ENCODE measurements around the gene CELA2A. TPM values are rescaled to one million over a fixed set of nuclear protein-coding genes. Genes with fewer than 3 reads are reported as not detected.

The CELA2A gene
- total and polyA plus RNA-seq, 8 donors, result 0.34 to 0.53 (median 0.49) TPM; not detected in 5

DNA sequence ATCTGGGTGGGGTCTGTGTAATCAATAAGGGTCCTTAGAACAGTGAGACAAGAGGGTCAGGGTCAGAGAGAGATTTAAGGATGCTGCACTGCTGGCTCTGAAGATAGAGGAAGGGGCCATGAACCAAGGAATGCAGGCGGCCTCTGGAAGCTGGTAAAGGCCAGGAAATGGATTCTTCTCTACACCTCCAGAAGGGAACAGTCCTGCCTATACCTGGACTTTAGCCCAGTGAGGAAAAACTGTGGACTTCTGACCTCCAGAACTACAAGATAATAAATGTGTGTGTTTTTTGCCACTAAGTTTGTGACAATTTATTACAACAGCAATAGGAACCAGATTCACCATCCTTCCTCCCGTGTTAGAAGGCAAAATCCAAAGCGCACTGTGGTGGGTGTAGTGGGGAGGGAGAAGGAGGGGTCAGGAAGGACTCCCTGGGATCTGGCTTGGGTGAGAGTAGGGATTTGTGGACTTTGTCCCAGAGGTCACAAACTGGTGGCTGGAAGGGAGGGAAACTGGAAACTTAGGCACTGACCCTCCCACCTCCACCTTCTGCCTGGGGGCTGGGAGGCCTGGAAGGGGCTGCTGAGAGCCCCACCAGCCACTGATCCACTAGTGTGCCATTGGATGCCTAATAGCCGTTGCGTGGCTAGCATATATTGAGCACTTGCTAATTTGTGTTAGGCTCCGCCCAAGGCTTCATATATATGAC lies 5.4 kb upstream of the CELA2A start:
- ATAC-seq (no peak), DNase-seq (no peak)
- Histone ChIP-seq H3K9me3 (no peaks in the 10 kb centered on the region), H3K36me3 (no peaks in the 10 kb centered on the region), H3K27me3 (peaks cover 0 to 8% of the 10 kb centered on the region in 2 donors), H3K27ac (no peak overlapping the region), H3K4me3 (no peak overlapping the region), H3K4me1 (no peaks in the 10 kb centered on the region)
- TF ChIP-seq, protein P1, sequence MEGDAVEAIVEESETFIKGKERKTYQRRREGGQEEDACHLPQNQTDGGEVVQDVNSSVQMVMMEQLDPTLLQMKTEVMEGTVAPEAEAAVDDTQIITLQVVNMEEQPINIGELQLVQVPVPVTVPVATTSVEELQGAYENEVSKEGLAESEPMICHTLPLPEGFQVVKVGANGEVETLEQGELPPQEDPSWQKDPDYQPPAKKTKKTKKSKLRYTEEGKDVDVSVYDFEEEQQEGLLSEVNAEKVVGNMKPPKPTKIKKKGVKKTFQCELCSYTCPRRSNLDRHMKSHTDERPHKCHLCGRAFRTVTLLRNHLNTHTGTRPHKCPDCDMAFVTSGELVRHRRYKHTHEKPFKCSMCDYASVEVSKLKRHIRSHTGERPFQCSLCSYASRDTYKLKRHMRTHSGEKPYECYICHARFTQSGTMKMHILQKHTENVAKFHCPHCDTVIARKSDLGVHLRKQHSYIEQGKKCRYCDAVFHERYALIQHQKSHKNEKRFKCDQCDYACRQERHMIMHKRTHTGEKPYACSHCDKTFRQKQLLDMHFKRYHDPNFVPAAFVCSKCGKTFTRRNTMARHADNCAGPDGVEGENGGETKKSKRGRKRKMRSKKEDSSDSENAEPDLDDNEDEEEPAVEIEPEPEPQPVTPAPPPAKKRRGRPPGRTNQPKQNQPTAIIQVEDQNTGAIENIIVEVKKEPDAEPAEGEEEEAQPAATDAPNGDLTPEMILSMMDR (IDR thresholded peaks at IDR 0.05), result no peak
- intact Hi-C loops (cut with DNase I), result no loop called here

- Histone ChIP-seq H3K4me1 (no peaks in the 10 kb centered on the region), H3K27ac (no peak overlapping the region), H3K4me3 (no peak overlapping the region), H3K27me3 (peaks cover 0 to 6% of the 10 kb centered on the region in 2 donors), H3K9me3 (no peaks in the 10 kb centered on the region), H3K36me3 (no peaks in the 10 kb centered on the region)
- TF ChIP-seq, protein P1 (IDR thresholded peaks at IDR 0.05), result no peak
- ATAC-seq (no peak), DNase-seq (no peak)
- intact Hi-C loops (cut with DNase I), result no loop called here
These were observed 4.3 kb upstream of the CELA2A start for GRCh38 chr1:15452216-15452615.

DNA sequence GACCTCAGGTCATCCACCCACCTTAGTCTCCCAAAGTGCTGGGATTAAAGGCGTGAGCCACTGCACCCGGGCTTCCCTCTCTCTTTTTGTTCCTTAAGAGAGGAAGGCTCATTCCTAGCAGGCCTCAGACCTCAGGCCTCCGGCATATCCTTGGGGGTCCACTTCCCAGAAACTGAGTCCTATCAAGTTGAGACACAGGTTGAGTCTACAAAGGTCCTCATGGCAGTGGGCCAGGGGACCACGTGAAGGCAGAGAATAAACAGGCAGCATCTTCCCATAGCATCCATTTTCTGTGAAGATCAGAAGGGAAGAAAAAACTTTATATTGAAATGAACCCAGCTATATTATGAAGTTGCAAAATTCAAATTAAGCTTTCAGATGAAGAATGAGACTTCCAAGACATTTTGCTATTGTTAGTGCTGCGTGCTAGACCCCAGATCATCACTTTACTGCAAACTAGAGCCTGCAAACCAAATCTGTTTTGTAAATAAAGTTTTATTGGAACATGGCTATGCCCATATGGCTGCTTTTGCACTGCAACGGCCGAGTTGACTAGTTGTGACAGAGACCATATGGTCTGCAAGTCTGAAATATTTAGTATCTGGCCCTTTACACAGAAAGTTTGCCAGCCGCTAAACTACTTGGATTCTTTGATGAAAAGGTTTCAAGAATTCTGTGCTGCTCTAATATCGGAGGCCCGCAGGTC lies 3.5 kb upstream of the CELA2A start:
- DNase-seq (no peak), ATAC-seq (no peak)
- TF ChIP-seq, protein P1 (IDR thresholded peaks at IDR 0.05), result no peak
- Histone ChIP-seq H3K27ac (no peak overlapping the region), H3K27me3 (no peaks in the 10 kb centered on the region), H3K9me3 (no peaks in the 10 kb centered on the region), H3K4me3 (no peak overlapping the region), H3K36me3 (no peaks in the 10 kb centered on the region), H3K4me1 (no peaks in the 10 kb centered on the region)
- intact Hi-C loops (cut with DNase I), result no loop called here

DNA sequence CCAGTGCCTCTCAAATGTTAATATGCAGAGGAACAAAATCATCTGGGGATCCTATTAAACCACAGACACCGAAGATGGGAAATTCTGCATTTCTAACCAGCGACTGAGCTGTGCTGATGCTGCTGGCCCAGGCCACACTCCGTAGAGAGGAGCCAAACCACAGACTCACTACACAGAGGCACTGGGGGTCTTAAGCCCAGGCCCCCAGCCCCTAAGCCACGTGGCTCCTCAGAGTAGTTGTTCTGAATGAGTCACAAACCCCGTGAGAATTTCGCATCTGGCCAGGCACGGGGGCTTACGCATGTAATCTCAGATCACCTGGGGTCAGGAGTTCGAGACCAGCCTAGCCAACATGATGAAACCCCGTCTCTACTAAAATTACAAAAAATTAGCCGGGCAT lies 2.8 kb upstream of the CELA2A start:
- Histone ChIP-seq H3K9me3 (no peaks in the 10 kb centered on the region), H3K27ac (peak overlapping the region in 1 of 2 donors; percentile 3), H3K4me1 (no peaks in the 10 kb centered on the region), H3K36me3 (no peaks in the 10 kb centered on the region), H3K4me3 (no peak overlapping the region), H3K27me3 (no peaks in the 10 kb centered on the region)
- TF ChIP-seq, protein P1 (IDR thresholded peaks at IDR 0.05), result no peak
- ATAC-seq (no peak), DNase-seq (no peak)
- intact Hi-C loops (cut with DNase I), result no loop called here

DNA sequence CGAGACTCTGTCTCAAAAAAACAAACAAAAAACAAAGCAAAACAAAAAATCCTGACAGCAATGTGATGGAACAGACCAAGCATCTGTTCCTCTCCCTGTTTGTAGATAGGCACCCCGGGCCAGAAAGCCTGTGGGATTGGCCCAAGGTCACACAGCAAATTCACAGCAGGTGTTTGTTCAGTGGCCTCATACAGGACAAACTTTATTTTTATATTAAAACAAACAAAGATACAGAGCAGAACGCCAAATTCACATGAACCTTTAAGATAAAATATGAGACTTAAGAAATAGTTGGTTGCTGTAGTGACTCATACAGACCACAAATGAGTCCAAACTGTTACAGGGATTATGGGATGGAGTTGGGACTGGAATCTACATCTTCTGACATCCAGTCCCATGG lies 2.3 kb upstream of the CELA2A start:
- TF ChIP-seq, protein P1 (IDR thresholded peaks at IDR 0.05), result no peak

More for the DNA sequence above, 2.3 kb upstream of the CELA2A start:
- DNase-seq (no peak), ATAC-seq (peak; percentile 38)
- Histone ChIP-seq H3K4me1 (no peaks in the 10 kb centered on the region), H3K27me3 (no peaks in the 10 kb centered on the region), H3K4me3 (no peak overlapping the region), H3K27ac (peak overlapping the region in 1 of 2 donors; percentile 3), H3K9me3 (no peaks in the 10 kb centered on the region), H3K36me3 (no peaks in the 10 kb centered on the region)
- intact Hi-C loops (cut with DNase I), result no loop called here

Measured in left lung (tissue), 10 donors.